ENCODE data around the gene SNED1.
"Not testable (repeated sequence)": the region's sequence is repeated elsewhere in the genome, so short reads cannot be mapped to it uniquely, and the experiment has no call there.

The SNED1 gene

DNA sequence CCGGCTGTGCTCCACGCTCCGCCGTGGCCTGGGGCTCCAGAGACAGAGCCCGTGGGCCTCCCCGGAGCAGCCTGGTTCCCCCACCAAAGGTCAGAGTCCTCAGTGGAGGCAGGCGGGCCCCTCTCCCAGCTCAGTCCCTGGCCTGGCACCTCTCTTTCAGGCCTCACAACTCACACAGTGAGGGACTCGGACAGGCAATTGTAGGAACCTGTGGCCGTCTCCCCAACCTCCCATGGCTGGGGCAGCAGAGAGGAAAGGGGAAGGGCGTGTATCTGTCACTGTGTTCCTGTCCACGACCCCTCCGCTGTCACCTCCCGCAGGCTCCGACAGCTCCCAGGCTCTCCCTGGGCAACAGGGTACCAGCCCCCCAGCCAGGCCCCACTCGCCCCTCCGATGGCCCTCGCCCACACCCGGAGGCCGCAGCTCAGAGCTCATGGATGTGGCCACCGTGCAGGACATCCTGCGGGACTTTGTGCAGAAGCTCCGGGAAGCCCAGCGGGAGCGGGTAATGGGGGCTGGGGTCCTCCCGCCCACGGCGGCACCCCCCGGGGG, 32.4 kb upstream of the SNED1 start:
- no peak for ATAC-seq
- Mint-ChIP-seq H3K27me3 (peaks cover 27% of the 10 kb centered on the region), H3K36me3 (no peaks in the 10 kb centered on the region), H3K4me1 (no peaks in the 10 kb centered on the region), H3K9me3 (peaks cover 6% of the 10 kb centered on the region), H3K27ac (no peak overlapping the region), H3K4me3 (no peak overlapping the region)

DNA sequence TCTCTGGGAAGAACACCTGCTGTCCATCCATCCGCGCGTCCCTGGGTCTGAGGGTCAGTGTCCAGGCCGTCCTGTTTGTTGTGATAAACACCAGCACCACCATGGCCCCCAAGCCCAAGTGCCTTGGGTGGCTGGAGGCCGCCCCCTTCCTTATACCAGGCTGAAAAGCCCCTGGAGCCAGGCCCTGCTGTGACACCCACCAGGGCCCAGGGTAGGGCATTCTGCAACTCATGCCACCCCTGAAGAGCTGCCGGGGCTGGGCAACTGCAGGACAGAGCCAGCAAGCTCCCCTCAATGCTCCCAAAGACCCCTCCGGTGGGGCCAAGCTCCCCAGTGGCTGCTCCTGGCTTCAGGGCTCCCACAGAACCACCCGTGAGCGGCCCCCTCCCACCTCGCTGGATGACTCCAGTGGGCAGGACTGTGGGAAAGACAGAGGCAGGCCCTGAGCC, 31.9 kb upstream of the SNED1 start:
- no peak for ATAC-seq
- Mint-ChIP-seq H3K4me1 (no peaks in the 10 kb centered on the region), H3K27me3 (peaks cover 32% of the 10 kb centered on the region), H3K9me3 (peaks cover 6% of the 10 kb centered on the region), H3K27ac (no peak overlapping the region), H3K36me3 (no peaks in the 10 kb centered on the region), H3K4me3 (no peak overlapping the region)

DNA sequence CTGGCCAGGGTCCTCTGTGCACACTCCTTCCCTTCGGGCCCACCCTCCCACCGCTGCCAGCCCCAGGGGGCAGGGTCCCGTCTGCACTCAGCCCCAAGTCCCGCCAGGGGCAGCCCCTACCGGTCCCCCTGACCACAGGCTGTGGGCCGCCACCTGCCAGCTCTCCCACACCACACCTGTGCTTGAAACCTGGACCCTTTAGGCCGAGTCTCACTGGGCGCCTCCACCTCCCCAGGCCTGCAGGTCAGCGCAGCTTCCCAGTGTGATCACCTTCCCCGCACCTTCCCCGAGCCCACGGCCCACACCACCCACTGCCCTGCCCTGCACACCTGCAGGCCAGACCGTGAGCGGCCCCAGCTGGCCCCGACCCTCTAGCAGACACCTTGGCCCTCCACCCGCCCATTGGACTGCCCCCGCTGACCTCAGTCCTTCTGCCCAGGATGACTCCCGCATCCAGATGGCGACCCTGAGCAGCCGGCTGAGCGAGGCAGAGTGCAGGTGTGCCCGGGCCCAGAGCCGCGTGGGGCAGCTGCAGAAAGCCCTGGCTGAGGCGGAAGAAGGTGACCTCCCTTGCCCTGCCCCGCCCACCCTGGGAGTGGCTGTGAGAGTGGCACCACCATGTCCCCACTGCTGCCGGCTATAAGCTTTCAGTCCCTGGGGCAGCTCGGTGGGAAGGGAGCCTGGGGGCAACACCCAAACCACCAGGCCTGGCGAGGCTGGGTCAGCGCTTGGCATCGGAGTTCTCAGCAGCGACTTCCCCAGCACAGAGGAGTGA, 31.3 kb upstream of the SNED1 start:
- peaks cover 38% of the 10 kb centered on the region for H3K27me3 Mint-ChIP-seq
- no peak overlapping the region for H3K27ac Mint-ChIP-seq
- H3K36me3 Mint-ChIP-seq = no peaks in the 10 kb centered on the region
- H3K4me3 Mint-ChIP-seq = no peak overlapping the region
- H3K4me1 Mint-ChIP-seq = no peaks in the 10 kb centered on the region
- peaks cover 6% of the 10 kb centered on the region for H3K9me3 Mint-ChIP-seq
- no peak for ATAC-seq

DNA sequence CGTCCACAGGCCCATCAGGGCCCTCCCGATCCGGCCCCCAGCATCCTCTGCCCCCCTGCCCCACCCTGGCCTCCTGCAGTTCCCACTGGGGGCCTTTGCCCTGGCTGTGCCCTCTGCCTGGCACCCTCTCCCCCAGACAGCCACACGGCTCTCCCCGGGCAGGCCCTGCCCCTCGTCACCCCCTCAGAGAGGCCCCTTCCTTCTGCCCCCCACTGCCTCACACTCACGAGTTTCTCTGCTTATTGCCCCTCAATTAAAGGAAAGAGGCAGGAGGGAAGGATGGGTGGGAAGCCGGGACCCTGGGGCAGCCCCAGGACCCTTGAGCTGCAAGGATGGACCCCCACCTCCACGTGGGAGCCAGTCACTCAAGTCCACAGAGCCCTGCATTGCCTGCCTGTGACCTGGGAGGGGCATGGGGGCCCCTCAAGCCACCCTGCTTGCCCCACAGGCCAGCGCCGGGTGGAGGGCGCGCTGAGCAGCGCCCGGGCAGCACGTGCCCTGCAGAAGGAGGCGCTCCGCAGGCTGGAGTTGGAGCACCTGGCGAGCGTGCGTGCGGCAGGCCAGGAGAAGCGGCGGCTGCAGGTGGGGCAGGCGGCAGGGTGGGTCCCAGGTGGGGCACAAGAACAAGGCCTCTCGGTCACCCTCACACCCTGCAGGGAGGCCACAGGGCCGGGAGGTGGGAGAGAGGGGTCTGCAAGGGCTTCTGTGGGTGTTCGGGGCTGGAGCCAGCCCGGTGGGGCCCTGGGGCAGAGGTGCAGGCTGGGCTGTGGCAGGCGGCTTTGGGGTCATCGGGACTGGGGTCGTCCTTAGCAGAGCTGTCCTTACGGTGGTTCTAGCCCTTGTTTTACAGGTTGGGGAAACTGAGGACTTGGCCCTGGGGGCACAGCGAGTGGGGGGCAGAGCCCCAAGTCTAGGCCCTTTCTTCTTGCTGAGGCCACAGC, 30.5 kb upstream of the SNED1 start:
- no peak for ATAC-seq
- Mint-ChIP-seq H3K36me3 (no peaks in the 10 kb centered on the region), H3K9me3 (peaks cover 6% of the 10 kb centered on the region), H3K4me3 (no peak overlapping the region), H3K4me1 (no peaks in the 10 kb centered on the region), H3K27ac (no peak overlapping the region), H3K27me3 (peaks cover 47% of the 10 kb centered on the region)

DNA sequence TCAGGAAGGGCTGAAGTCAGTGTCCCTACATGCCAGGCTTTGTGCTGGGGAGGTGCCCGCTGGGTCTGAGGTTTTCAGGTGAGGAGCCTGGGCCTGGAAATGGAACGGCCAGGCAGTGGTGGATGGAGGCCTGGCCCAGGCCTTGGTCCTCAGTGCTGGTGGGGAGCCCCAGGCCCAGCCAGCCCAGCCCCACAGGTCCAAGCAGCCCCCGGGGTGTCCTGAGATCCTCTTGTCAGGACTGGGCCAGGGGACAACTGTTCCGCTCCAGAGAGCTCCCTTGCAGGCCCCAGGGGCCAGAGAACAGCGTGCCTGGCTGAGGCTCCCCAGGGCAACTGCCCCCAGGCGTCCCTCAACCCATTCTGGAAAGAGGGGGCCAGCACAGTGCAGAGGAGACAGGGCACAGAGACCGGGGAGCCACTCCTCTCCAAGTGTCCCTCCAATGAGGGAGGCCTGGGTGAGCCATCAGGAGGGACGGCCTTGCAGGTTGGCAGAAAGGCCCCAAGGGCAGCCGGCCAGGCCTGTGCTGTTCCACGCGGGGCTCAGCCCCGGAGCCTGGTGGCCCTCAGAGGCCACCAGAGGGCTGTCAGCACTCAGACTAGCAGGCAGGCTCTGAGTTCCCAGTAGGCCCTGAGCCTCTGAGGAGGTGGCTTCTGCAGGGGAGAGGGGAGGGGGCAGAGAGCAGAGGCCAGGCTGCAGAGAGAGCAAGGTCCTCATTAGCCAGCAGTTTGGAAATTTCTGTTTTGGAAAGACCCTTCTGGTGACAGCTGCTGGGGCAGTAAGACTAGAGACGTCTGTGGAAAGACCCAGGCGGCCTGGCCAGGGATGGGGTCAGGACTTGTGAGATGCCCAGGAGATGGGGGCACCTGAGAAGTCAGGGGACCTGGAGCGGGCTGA, 29.4 kb upstream of the SNED1 start:
- H3K27me3 Mint-ChIP-seq = peaks cover 52% of the 10 kb centered on the region
- no peak overlapping the region for H3K27ac Mint-ChIP-seq
- ATAC-seq = no peak
- no peaks in the 10 kb centered on the region for H3K36me3 Mint-ChIP-seq
- no peaks in the 10 kb centered on the region for H3K4me1 Mint-ChIP-seq
- no peak overlapping the region for H3K4me3 Mint-ChIP-seq
- peaks cover 8% of the 10 kb centered on the region for H3K9me3 Mint-ChIP-seq

DNA sequence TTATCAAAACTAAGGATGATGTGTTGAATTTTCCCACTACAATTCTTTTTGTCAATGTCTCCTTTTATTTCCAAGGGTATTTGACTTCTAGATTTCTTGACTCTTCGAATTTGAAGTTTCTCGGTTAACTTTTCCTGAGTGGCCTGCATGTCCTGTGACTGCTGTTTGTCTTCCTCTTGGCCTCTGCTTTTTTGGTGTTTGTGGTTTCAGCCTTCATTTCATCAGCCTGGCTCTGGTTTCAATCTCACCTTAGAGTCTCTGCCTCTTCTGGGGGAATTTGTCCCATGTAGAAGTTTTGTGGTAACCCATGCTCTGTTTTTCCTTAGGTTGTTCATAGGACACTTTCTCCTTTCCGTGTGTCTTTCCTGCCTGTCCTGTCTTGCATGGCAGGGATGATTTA, 28.3 kb upstream of the SNED1 start:
- ATAC-seq = no peak
- peaks cover 9% of the 10 kb centered on the region for H3K9me3 Mint-ChIP-seq
- H3K4me3 Mint-ChIP-seq = no peak overlapping the region
- no peak overlapping the region for H3K27ac Mint-ChIP-seq
- H3K27me3 Mint-ChIP-seq = peaks cover 52% of the 10 kb centered on the region
- no peaks in the 10 kb centered on the region for H3K36me3 Mint-ChIP-seq
- no peaks in the 10 kb centered on the region for H3K4me1 Mint-ChIP-seq

DNA sequence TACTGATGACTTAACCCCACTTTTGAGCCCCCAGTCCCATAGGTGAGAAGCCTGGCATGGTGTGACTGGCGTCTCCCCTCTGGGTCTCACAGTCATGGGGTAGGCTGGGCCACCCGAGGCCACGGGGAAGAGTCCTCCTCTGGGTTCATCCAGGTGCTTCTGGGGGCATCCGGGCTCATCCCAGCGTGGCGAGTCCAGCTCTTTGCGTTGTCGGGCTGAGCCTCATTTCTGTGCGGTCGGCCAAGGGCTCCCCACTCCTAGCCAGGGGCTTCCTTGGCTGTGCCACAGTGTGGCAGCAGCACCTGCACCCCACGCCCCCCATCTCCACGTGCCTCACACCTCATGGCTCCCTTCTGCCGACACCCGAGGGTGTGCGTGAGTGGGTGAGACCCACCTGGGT, 27.6 kb upstream of the SNED1 start:
- Mint-ChIP-seq H3K27ac (no peak overlapping the region), H3K4me3 (no peak overlapping the region), H3K4me1 (no peaks in the 10 kb centered on the region), H3K27me3 (peaks cover 52% of the 10 kb centered on the region), H3K9me3 (peaks cover 9% of the 10 kb centered on the region), H3K36me3 (no peaks in the 10 kb centered on the region)
- no peak for ATAC-seq

DNA sequence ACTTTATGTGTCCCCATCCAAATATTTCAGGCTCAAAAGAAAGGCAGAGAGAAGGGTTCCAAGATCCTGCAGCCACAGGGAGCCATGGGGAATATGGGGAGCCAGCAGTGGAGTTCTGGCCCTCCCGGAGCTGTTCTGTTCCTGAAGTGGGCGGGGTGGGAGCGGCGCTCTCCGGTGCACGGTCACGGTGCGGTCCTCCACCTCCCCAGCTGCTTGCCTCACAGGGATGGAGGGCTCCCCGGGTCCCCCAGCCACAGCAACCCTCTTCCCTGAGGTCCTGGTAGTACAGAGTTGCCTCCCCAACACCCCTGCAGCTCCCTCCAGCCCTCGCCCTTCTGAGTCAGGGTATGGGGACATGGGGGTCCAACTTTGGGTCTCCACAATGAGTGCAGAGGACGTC, 26.2 kb upstream of the SNED1 start:
- Mint-ChIP-seq H3K27ac (no peak overlapping the region), H3K27me3 (peaks cover 52% of the 10 kb centered on the region), H3K9me3 (peaks cover 9% of the 10 kb centered on the region), H3K4me3 (no peak overlapping the region), H3K4me1 (no peaks in the 10 kb centered on the region), H3K36me3 (no peaks in the 10 kb centered on the region)
- ATAC-seq = no peak

DNA sequence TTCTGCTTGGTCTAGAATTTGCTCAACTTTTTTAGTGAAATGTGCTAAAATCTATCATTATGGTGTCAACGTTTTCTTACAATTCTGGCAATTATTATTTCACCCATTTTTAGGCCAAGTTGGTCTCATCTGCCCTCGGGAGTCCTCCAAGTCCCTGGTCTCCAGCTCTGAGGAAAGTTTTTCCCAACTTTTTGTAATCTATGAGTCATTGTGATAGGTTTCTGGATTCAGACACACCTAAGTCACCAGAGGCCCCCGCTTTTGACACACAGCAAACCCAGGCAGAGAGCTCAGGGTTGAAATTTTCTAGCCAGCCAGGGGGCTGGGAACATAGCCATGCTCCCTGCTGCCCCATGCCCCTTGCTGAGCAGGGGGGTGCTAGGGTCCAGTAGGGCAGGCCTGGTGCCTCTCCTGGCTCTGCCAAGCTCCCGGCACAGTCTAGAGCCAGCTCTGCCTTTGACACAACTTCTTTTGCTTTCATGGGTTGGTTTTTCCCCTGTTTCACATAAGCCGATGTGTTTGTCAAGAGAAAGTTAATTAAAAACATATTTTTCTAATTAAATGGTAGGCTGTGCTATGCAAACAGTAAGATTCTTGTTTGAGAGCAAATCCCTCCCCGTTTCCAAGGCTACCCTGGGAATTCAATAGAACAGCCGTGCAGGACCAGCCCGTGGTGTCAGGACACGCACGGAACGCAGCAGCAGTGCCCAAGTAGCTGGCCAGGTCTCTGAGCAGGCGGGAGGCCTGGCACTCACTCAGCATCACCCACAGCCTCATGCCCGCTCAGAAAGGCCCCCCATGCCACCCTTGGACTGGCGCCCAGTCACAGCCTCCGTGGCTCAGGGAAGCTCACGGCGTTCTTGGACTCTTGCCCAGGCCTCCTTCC, 25.5 kb upstream of the SNED1 start:
- Mint-ChIP-seq H3K36me3 (no peaks in the 10 kb centered on the region), H3K4me1 (no peaks in the 10 kb centered on the region), H3K27ac (no peak overlapping the region), H3K4me3 (no peak overlapping the region), H3K9me3 (peaks cover 9% of the 10 kb centered on the region), H3K27me3 (peaks cover 52% of the 10 kb centered on the region)
- ATAC-seq = no peak

DNA sequence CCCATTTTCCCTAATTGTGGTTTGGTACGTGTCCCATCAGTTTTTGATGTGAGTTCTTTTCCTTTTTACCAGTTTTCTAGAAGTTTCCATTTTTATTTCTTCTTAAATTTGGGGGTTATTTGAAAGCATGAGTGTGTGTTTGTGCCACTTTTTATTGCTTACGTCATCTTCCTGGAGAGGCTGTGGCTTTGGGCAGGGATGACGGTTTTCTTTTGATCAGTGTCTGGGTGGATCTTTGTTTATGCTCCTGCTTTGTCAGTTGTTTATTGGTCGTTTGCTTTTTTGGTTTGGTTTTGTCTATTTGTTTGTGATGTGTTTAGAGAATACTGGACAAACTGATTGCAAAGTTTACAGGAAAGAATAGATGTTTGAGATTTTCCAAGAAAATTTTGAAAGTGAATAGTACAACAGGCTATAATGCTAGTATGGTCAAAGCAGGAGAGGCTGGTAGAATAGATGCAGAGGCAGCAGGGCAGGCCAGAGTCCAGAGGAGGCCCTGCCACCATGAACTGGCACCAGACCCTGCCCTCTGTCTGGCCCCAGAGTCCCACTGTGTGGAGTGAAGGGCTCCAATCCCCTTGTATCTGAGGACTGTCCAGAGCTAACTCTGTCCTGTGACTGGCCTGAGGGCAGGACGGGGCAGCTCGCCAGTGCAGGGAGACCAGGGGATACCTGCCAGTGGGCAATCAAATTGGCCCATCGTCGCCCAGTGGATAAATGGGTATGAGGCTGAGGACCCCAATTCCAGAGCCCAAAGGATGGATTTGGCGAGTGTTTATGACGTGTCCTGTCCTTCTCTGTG, 23.4 kb upstream of the SNED1 start:
- Mint-ChIP-seq H3K36me3 (no peaks in the 10 kb centered on the region), H3K4me1 (no peaks in the 10 kb centered on the region), H3K27me3 (peaks cover 52% of the 10 kb centered on the region), H3K4me3 (no peak overlapping the region), H3K9me3 (peaks cover 9% of the 10 kb centered on the region), H3K27ac (no peak overlapping the region)
- ATAC-seq = no peak

DNA sequence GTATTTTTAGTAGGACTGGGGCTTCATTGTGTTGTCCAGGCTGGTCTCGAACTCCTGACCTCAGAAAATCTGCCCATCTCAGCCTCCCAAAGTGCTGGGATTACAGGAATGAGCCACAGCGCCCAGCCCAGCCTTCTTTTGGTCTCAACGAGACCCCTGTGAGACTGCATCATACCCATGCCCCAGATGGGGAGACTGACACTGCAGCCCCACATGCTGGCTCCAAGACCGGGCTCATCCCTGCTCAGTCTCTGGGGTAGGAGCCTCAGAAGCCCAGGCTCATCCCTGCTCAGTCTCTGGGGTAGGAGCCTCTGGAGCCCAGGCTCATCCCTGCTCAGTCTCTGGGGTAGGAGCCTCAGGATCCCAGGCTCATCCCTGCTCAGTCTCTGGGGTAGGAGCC, 22.5 kb upstream of the SNED1 start:
- H3K36me3 Mint-ChIP-seq, ATAC-seq, H3K4me1 Mint-ChIP-seq, H3K4me3 Mint-ChIP-seq, H3K27ac Mint-ChIP-seq, H3K9me3 Mint-ChIP-seq: not testable (repeated sequence)
- H3K27me3 Mint-ChIP-seq = peaks cover 46% of the 10 kb centered on the region

DNA sequence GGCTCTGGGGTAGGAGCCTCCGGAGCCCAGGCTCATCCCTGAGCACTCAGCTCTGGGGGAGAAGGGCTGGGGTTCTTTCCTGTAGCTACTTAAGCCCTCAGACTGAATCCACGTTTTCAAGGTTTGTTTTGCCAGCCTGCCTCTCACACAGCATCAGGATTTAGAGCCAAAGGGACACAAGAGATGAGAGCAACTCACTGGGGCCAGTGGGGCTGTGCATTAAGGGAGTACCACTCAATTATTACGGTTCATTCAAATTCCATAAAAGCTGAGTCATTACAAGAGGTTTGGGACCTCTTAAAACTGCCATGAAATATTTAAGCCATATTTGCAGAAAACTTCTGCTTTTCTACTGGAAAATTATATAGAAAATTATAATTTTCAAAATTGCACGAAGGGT, 17.1 kb upstream of the SNED1 start:
- Mint-ChIP-seq H3K4me3 (no peak overlapping the region), H3K27me3 (peaks cover 43% of the 10 kb centered on the region), H3K27ac (no peak overlapping the region), H3K4me1 (peaks cover 15% of the 10 kb centered on the region), H3K9me3 (no peaks in the 10 kb centered on the region), H3K36me3 (no peaks in the 10 kb centered on the region)
- ATAC-seq = no peak

All from stimulated activated memory B cell treated with anti-CD40 and anti-IgM and Interleukin-4, amounts not matched to agents 10 μg/mL and 1 μg/mL and 100 μg/mL, for 72 hours (primary cell).